Measurements from ENCODE around the gene ANKZF1. TPM values are rescaled to one million over a fixed set of nuclear protein-coding genes. Genes with fewer than 3 reads are reported as not detected.

ANKZF1 gene
- total and polyA plus RNA-seq, 2 of the 4 experiments (the other 2 are of a cell fraction), result 18.6 to 33.8 TPM

DNA sequence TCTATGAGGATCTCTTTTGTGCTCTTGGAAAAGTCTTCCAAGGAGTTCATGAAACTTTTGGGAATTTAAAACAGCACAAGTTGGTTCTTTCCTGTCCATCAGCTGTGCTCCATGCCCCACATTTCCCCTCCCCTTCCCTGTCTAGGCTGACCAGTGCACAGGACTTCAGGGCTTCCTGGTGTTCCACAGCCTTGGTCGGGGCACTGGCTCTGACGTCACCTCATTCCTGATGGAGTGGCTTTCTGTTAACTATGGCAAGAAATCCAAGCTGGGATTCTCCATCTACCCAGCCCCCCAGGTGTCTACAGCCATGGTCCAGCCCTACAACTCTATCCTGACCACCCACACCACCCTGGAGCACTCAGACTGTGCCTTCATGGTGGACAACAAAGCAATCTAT lies 41.4 kb downstream of the ANKZF1 start:
- H2BK120ac ChIP-seq (ENCODE audit: low read depth, low read length), result no peak overlapping the region
- in situ Hi-C loops (cut with MboI; ENCODE audit: low sequenced_read_pairs) (no loop called here), dilution Hi-C loops (cut with HindIII; ENCODE audit: low sequenced_read_pairs, unreplicated experiment) (no loop called here), intact Hi-C loops (cut with micrococcal nuclease) (no loop called here)
- H3K9me3 ChIP-seq (ENCODE audit: control insufficient read depth, insufficient read depth, low read length), result no peaks in the 10 kb centered on the region
- H2AK9ac ChIP-seq (replicated peaks; ENCODE audit: low read depth, low read length, poor library complexity), result no peak overlapping the region
- no peak overlapping the region for H3K18ac ChIP-seq (ENCODE audit: low read depth, low read length)
- no peak overlapping the region for H3K4me3 ChIP-seq (ENCODE audit: insufficient read depth, low read depth, low read length)
- DNase-seq, result no peak
- no peak overlapping the region for H2BK5ac ChIP-seq (ENCODE audit: low read depth, low read length, poor library complexity, severe bottlenecking)
- no peak overlapping the region for H2AFZ ChIP-seq (replicated peaks; ENCODE audit: low read length, poor library complexity)
- no peak overlapping the region for H3K4ac ChIP-seq (ENCODE audit: low read depth, low read length)
- H3K4me2 ChIP-seq (ENCODE audit: low read depth, low read length), result no peak overlapping the region
- no CpG with 5 or more reads among the region's 2 CpGs for WGBS, 2 experiments (ENCODE audit: extremely low coverage in 2 of 2, insufficient read length in 1 of 2)
- no peak overlapping the region for H4K5ac ChIP-seq (ENCODE audit: low read depth, low read length)
- no peak overlapping the region for H2BK20ac ChIP-seq (ENCODE audit: low read depth, low read length)
- no peak overlapping the region for H3K23ac ChIP-seq (ENCODE audit: low read depth, low read length)
- no peaks in the 10 kb centered on the region for H3K79me1 ChIP-seq (ENCODE audit: low read depth in 1 of 2, low read length in 2 of 2)
- H3K27me3 ChIP-seq (ENCODE audit: control insufficient read depth, insufficient read depth, low read length), result peaks cover 18% of the 10 kb centered on the region
- CTCF ChIA-PET, result no interaction called here
- H3K9me1 ChIP-seq (ENCODE audit: insufficient read depth, low read length), result peaks cover 9% of the 10 kb centered on the region
- no peak overlapping the region for H3K14ac ChIP-seq (replicated peaks; ENCODE audit: low read depth, low read length)
- no peak overlapping the region for H2AK5ac ChIP-seq (ENCODE audit: low read depth, low read length)
- no peak overlapping the region for H3K56ac ChIP-seq (ENCODE audit: extremely low read depth, insufficient read depth, low read length)
- H4K91ac ChIP-seq (ENCODE audit: insufficient read depth, low read depth, low read length), result no peak overlapping the region
- no TSS peak for BruUV-seq (replicated peaks)
- H3K36me3 ChIP-seq (ENCODE audit: control insufficient read depth, insufficient read depth, low read length), result no peaks in the 10 kb centered on the region
- no peak overlapping the region for H4K8ac ChIP-seq (ENCODE audit: low read depth in 2 of 2, low read length in 2 of 2)
- H3K4me1 ChIP-seq (ENCODE audit: control insufficient read depth, insufficient read depth, low read length), result peaks cover 10% of the 10 kb centered on the region
- no peak overlapping the region for H3K9ac ChIP-seq (ENCODE audit: low read depth, low read length)
- POLR2A ChIA-PET (ENCODE audit: unreplicated experiment), result no interaction called here
- TF ChIP-seq MAFK (IDR thresholded peaks at IDR 0.05; ENCODE audit: low read depth, low read length) (no peak), NFE2L2 (IDR thresholded peaks at IDR 0.05; ENCODE audit: low read depth, low read length) (no peak), SMC3 (IDR thresholded peaks at IDR 0.05; ENCODE audit: low read depth, low read length) (no peak), RAD21 (IDR thresholded peaks at IDR 0.05; ENCODE audit: low read length) (no peak), FOS (IDR thresholded peaks at IDR 0.05; ENCODE audit: low read depth, low read length) (no peak), CEBPB (IDR thresholded peaks at IDR 0.05; ENCODE audit: low read depth, low read length) (no peak), MXI1 (IDR thresholded peaks at IDR 0.05; ENCODE audit: borderline replicate concordance, low read depth, low read length) (no peak)
- H2BK15ac ChIP-seq (ENCODE audit: low read depth, low read length), result no peak overlapping the region
- no peaks in the 10 kb centered on the region for H4K20me1 ChIP-seq (ENCODE audit: insufficient read depth, low read length)
- no peak for ATAC-seq (ENCODE audit: low read depth)
- no peak overlapping the region for H3K27ac ChIP-seq (ENCODE audit: insufficient read depth, low read length)
